DOHH2 (cell line): Measurements from ENCODE around the gene TGFB2.

Experiments
- H3F3A ChIP-seq: fragments of 200-600 bp; sonication (generic), shearing (Covaris generic); 2 replicates; pipeline ENCODE4 v1.6.0; 2016; ENCODE audit warnings: antibody characterized with exemption, mild to moderate bottlenecking; ENCODE audit not compliant: control insufficient read depth, insufficient read depth
- H3K27ac ChIP-seq: fragments of 200-600 bp; sonication (generic); 2 replicates; pipeline ENCODE4 v1.5.1; 2014; ENCODE audit warnings: low read depth, mild to moderate bottlenecking, low read length, moderate library complexity
- H3K27me3 ChIP-seq: fragments of 200-600 bp; sonication (generic); 2 replicates; pipeline ENCODE4 v1.6.1; 2014; ENCODE audit warnings: mild to moderate bottlenecking, low read length, mixed read lengths; ENCODE audit not compliant: control insufficient read depth
- H3K36me3 ChIP-seq: fragments of 200-600 bp; sonication (generic); 2 replicates; pipeline ENCODE4 v1.6.1; 2014; ENCODE audit warnings: mild to moderate bottlenecking, low read length, moderate library complexity, mixed read lengths; ENCODE audit not compliant: control insufficient read depth
- H3K4me1 ChIP-seq: fragments of 200-600 bp; sonication (generic); 2 replicates; pipeline ENCODE4 v1.6.1; 2014; ENCODE audit warnings: mild to moderate bottlenecking, low read length, mixed read lengths; ENCODE audit not compliant: control insufficient read depth
- H3K4me2 ChIP-seq: fragments of 200-600 bp; sonication (generic); 2 replicates; pipeline ENCODE4 v1.6.0; 2014; ENCODE audit warnings: mild to moderate bottlenecking, low read length, moderate library complexity
- H3K4me3 ChIP-seq: fragments of 200-600 bp; sonication (generic); 2 replicates; pipeline ENCODE4 v1.5.1; 2014; ENCODE audit warnings: mild to moderate bottlenecking, low read length, mixed read lengths
- H3K79me2 ChIP-seq: fragments of 200-600 bp; sonication (generic); 2 replicates; pipeline ENCODE4 v1.6.1; 2014; ENCODE audit warnings: mild to moderate bottlenecking, low read length, mixed read lengths; ENCODE audit not compliant: control insufficient read depth
- H3K9me2 ChIP-seq: fragments of 200-600 bp; sonication (generic); replicated peaks from 2 replicates; pipeline ENCODE4 v1.6.1; 2014; ENCODE audit warnings: mild to moderate bottlenecking, low read length, mixed read lengths; ENCODE audit not compliant: control insufficient read depth
- H3K9me3 ChIP-seq: fragments of 200-600 bp; sonication (generic); 2 replicates; pipeline ENCODE4 v1.6.1; 2014; ENCODE audit warnings: antibody characterized with exemption, low read length, mixed read lengths; ENCODE audit not compliant: control insufficient read depth, insufficient read depth
- H4K20me1 ChIP-seq: fragments of 200-600 bp; sonication (generic); 2 replicates; pipeline ENCODE4 v1.6.0; 2014; ENCODE audit warnings: low read depth, mild to moderate bottlenecking, antibody characterized with exemption, low read length, moderate library complexity; ENCODE audit not compliant: control insufficient read depth, insufficient read depth
- CTCF ChIP-seq: fragments of 200-600 bp; sonication (generic); IDR thresholded peaks from one replicate; pipeline ENCODE4 v1.5.1; 2014; ENCODE audit warnings: antibody characterized with exemption, mild to moderate bottlenecking, low read depth, low read length; ENCODE audit not compliant: poor library complexity, severe bottlenecking
- EZH2phosphoT487 ChIP-seq: fragments of 200-600 bp; sonication (generic); IDR thresholded peaks from 2 replicates; pipeline ENCODE4 v1.6.1; 2017; ENCODE audit warnings: borderline replicate concordance, mild to moderate bottlenecking, antibody characterized with exemption, low read length, moderate library complexity, mixed read lengths

Gene TGFB2

GRCh38 chr1:218301217-218301616, 43.9 kb upstream of the TGFB2 start:
- Histone ChIP-seq H3K4me3 (no peak overlapping the region), H3K27me3 (no peaks in the 10 kb centered on the region), H4K20me1 (0 out of 2 replicates have a peak, but pooled peaks cover 5% of the 10 kb centered on the region), H3K36me3 (peaks cover 57% of the 10 kb centered on the region), H3K27ac (no peak overlapping the region), H3K9me3 (no peaks in the 10 kb centered on the region), H3K4me1 (no peaks in the 10 kb centered on the region), H3K4me2 (no peak overlapping the region), H3F3A (0 out of 2 replicates have a peak, but pooled peaks cover 2% of the 10 kb centered on the region), H3K9me2 (no peaks in the 10 kb centered on the region), H3K79me2 (peaks cover 68% of the 10 kb centered on the region)
- no peak for TF ChIP-seq EZH2phosphoT487
- no peak for TF ChIP-seq CTCF

- Histone ChIP-seq H3K4me3 (no peak overlapping the region), H3K9me2 (no peaks in the 10 kb centered on the region), H3K27ac (no peak overlapping the region), H3K36me3 (peaks cover 60% of the 10 kb centered on the region), H4K20me1 (0 out of 2 replicates have a peak, but pooled peaks cover 5% of the 10 kb centered on the region), H3K27me3 (no peaks in the 10 kb centered on the region), H3K9me3 (no peaks in the 10 kb centered on the region), H3K79me2 (peaks cover 58% of the 10 kb centered on the region), H3K4me2 (no peak overlapping the region), H3K4me1 (no peaks in the 10 kb centered on the region), H3F3A (0 out of 2 replicates have a peak, but pooled peaks cover 2% of the 10 kb centered on the region)
- TF ChIP-seq CTCF, result no peak
- no peak for TF ChIP-seq EZH2phosphoT487
These were observed 43.0 kb upstream of the TGFB2 start for GRCh38 chr1:218302155-218302554.

- H3K9me3 ChIP-seq, result no peaks in the 10 kb centered on the region
- H3F3A ChIP-seq, result no peaks in the 10 kb centered on the region
- H4K20me1 ChIP-seq, result 0 out of 2 replicates have a peak, but pooled peaks cover 5% of the 10 kb centered on the region
- no peaks in the 10 kb centered on the region for H3K9me2 ChIP-seq
- H3K79me2 ChIP-seq, result peaks cover 47% of the 10 kb centered on the region
- no peaks in the 10 kb centered on the region for H3K27me3 ChIP-seq
- H3K4me2 ChIP-seq, result no peak overlapping the region
- H3K4me1 ChIP-seq, result no peaks in the 10 kb centered on the region
- peaks cover 69% of the 10 kb centered on the region for H3K36me3 ChIP-seq
- TF ChIP-seq CTCF (no peak), EZH2phosphoT487 (no peak)
- no peak overlapping the region for H3K4me3 ChIP-seq
- no peak overlapping the region for H3K27ac ChIP-seq
These were observed 41.8 kb upstream of the TGFB2 start for GRCh38 chr1:218303176-218303879.
